Uterus (tissue), 4 donors: ENCODE results near the gene FKBP5. TPM values are rescaled to one million over a fixed set of nuclear protein-coding genes. Genes with fewer than 3 reads are reported as not detected.

Source experiments
- DNase-seq, 2 donors: peaks; one replicate each; pipeline ENCODE4 v3.0.0-alpha.2; 2019 to 2020
- H3K27ac ChIP-seq, 2 donors: fragments of 200-600 bp; sonication (generic); 1 replicate in 1 of 2; 2 replicates in 1 of 2; pipeline ENCODE4 v1.5.1; 2016 to 2018
- H3K27me3 ChIP-seq, 2 donors: fragments of 200-600 bp; sonication (generic); one replicate each; pipeline ENCODE4 v1.5.1; 2018 to 2019; ENCODE audit warnings: control low read depth in 1 of 2
- H3K36me3 ChIP-seq, 2 donors: fragments of 200-600 bp; sonication (generic); one replicate each; pipeline ENCODE4 v1.5.1; 2019; ENCODE audit warnings: control low read depth in 1 of 2
- H3K4me1 ChIP-seq, 2 donors: fragments of 200-600 bp; sonication (generic); one replicate each; pipeline ENCODE4 v1.5.1; 2018 to 2019; ENCODE audit warnings: control low read depth in 1 of 2
- H3K4me3 ChIP-seq, 2 donors: fragments of 200-600 bp; sonication (generic); 1 replicate in 1 of 2; 2 replicates in 1 of 2; pipeline ENCODE4 v1.5.1; 2018 to 2019; ENCODE audit warnings: mild to moderate bottlenecking in 1 of 2
- H3K9me3 ChIP-seq, 2 donors: fragments of 200-600 bp; sonication (generic); one replicate each; pipeline ENCODE4 v1.5.1; 2019; ENCODE audit warnings: control low read depth in 1 of 2
- CTCF ChIP-seq, 4 experiments: fragments of 200-600 bp in 2 of 4; fragments of 450-650 bp in 2 of 4; sonication (generic) in 2 of 4; IDR thresholded peaks; one replicate each; pipeline ENCODE4 v1.5.1; 2016 to 2019; ENCODE audit warnings: antibody characterized with exemption in 4 of 4, mild to moderate bottlenecking in 2 of 4, moderate library complexity in 1 of 4
- POLR2A ChIP-seq, 2 donors: fragments of 450-650 bp; IDR thresholded peaks; one replicate each; pipeline ENCODE4 v1.6.1; 2016; ENCODE audit warnings: antibody characterized with exemption in 2 of 2, mild to moderate bottlenecking in 1 of 2, moderate library complexity in 1 of 2
- intact Hi-C: fragments of 100-400 bp; cut with DNase I; formaldehyde crosslinking; loops from one replicate; pipeline ENCODE4 v1.15.1; 2023; ENCODE audit warnings: low total_unique reads
- total RNA-seq, 4 donors: library from RNA; depleted of rRNA in 3 of 4; stranded (reverse); fragments of >200 nt in 3 of 4; gene quantifications; one replicate each; pipeline versions ENCODE4 v1.1.0 to v1.2.4, GENCODE V29; 2014 to 2023
- donor health status: DM: yes; HTN: yes; CAD: no.

Gene FKBP5
- 100 to 1,000 TPM in 2 of 4 donors, 10 to 100 TPM in 2; 35.1 to 197 (median 84.5) TPM for total RNA-seq

- intact Hi-C loops: loop anchor here (5.0 kb wide), 1 partner anchor 39 kb away; no protein-coding TSS in a partner anchor
- H3K4me3 ChIP-seq: peak within 1 kb of the TSS; percentile 70 to 83
- peak within 1 kb of the TSS; percentile 95 to 99 for H3K27ac ChIP-seq
- DNase-seq: peak; percentile 95 to 97
- no peaks in the 10 kb centered on the region for H3K27me3 ChIP-seq
- no peaks in the 10 kb centered on the region for H3K36me3 ChIP-seq
- TF ChIP-seq POLR2A (IDR thresholded peaks at IDR 0.05): peak; percentile 99
- peak in 2 of 4 experiments; percentile 3 to 13 for TF ChIP-seq CTCF (IDR thresholded peaks at IDR 0.05)
- H3K4me1 ChIP-seq: no peaks in the 10 kb centered on the region
- H3K9me3 ChIP-seq: no peaks in the 10 kb centered on the region
Measured at GRCh38 chr6:35688605-35689322, at the start of gene FKBP5. TSS of gene FKBP5 (minus strand) at chr6:35688915. CDS start at chr6:35642824, 46,091 bp downstream.

- H3K4me3 ChIP-seq: no peak overlapping the region
- H3K4me1 ChIP-seq: peaks cover 6 to 9% of the 10 kb centered on the region in 2 donors
- H3K27me3 ChIP-seq: no peaks in the 10 kb centered on the region
- intact Hi-C loops: loop anchor here (5.0 kb wide), 2 partner anchors 155 to 215 kb away; no protein-coding TSS in a partner anchor
- TF ChIP-seq CTCF (IDR thresholded peaks at IDR 0.05): peak; percentile 87 to 99 (median 94)
- TF ChIP-seq POLR2A (IDR thresholded peaks at IDR 0.05): peak in 1 of 2 donors; percentile 7
- H3K9me3 ChIP-seq: no peaks in the 10 kb centered on the region
- H3K27ac ChIP-seq: peak overlapping the region; percentile 5 to 6
- H3K36me3 ChIP-seq: no peaks in the 10 kb centered on the region
- peak in 1 of 2 donors; percentile 45 for DNase-seq
Measured at GRCh38 chr6:35737413-35738211, 48.9 kb upstream of the FKBP5 start.

- H3K27ac ChIP-seq: peak within 1 kb of the TSS; percentile 55 to 98
- DNase-seq: no peak
- H3K9me3 ChIP-seq: no peaks in the 10 kb centered on the region
- H3K27me3 ChIP-seq: no peaks in the 10 kb centered on the region
- H3K36me3 ChIP-seq: no peaks in the 10 kb centered on the region
- H3K4me1 ChIP-seq: peaks cover 8 to 9% of the 10 kb centered on the region in 2 donors
- no peak within 1 kb of the TSS for H3K4me3 ChIP-seq
- intact Hi-C loops: loop anchor here (5.0 kb wide), 2 partner anchors 155 to 215 kb away; no protein-coding TSS in a partner anchor
- TF ChIP-seq POLR2A (IDR thresholded peaks at IDR 0.05) (no peak), CTCF (IDR thresholded peaks at IDR 0.05) (no peak)
Measured at GRCh38 chr6:35736982-35737412, 48.3 kb upstream of the FKBP5 start, which contains the start of gene ARMC12. TSS of gene ARMC12 (plus strand) at chr6:35737032. CDS start at chr6:35737109, 77 bp downstream.

GRCh38 chr6:35736253-35736894, 47.7 kb upstream of the FKBP5 start:
- TF ChIP-seq CTCF (IDR thresholded peaks at IDR 0.05) (peak; percentile 87 to 96 (median 89)), POLR2A (IDR thresholded peaks at IDR 0.05) (no peak)
- H3K4me1 ChIP-seq: peaks cover 8 to 9% of the 10 kb centered on the region in 2 donors

More at GRCh38 chr6:35736253-35736894, 47.7 kb upstream of the FKBP5 start:
- peak; percentile 82 to 84 for DNase-seq
- intact Hi-C loops: loop anchor here (5.0 kb wide), 2 partner anchors 154 to 214 kb away; no protein-coding TSS in a partner anchor
- Histone ChIP-seq H3K4me3 (no peak overlapping the region), H3K27ac (peak overlapping the region; percentile 55 to 98), H3K36me3 (no peaks in the 10 kb centered on the region), H3K9me3 (no peaks in the 10 kb centered on the region), H3K27me3 (no peaks in the 10 kb centered on the region)
